Panc1 (cell line): ENCODE data around the gene PPM1D. TPM values are rescaled to one million over a fixed set of nuclear protein-coding genes. Genes with fewer than 3 reads are reported as not detected.

Experiments
- ATAC-seq: fragments of 200-7000 bp; cut with Tn5 transposase; 2 replicates; pipeline ENCODE4 v1.9.1; 2020; ENCODE audit warnings: mild to moderate bottlenecking, moderate library complexity
- BruUV-seq: library from RNA; stranded (reverse); fragments of 400-500 nt; replicated peaks from 2 replicates; lab custom pipeline; 2021; lab: Mats Ljungman, UMichigan
- CTCF ChIA-PET: fragments of 300-600 bp; sonication (Branson Sonifier 250); formaldehyde crosslinking; loops from one replicate; lab custom pipeline; 2022; ENCODE audit warnings: antibody characterized with exemption; lab: Charles Lee
- POLR2A ChIA-PET: fragments of 300-600 bp; sonication (Branson Sonifier 250); formaldehyde crosslinking; loops from one replicate; lab custom pipeline; 2022; ENCODE audit warnings: antibody characterized with exemption; lab: Charles Lee
- DNase-seq: peaks from one replicate; pipeline ENCODE4 v3.0.0-alpha.2; 2010; ENCODE audit warnings: low read depth, low spot score
- H3K27ac ChIP-seq: 2 replicates; pipeline ENCODE4 v1.5.1; 2011; ENCODE audit warnings: mild to moderate bottlenecking, low read length, inconsistent platforms
- H3K27me3 ChIP-seq: fragments of 200-500 bp; sonication (Bioruptor generic); 2 replicates; pipeline ENCODE4 v1.6.0; 2014; ENCODE audit warnings: low read length, inconsistent platforms; ENCODE audit not compliant: control insufficient read depth, insufficient read depth
- H3K36me3 ChIP-seq: fragments of 200-500 bp; sonication (Bioruptor generic); 2 replicates; pipeline ENCODE4 v1.5.1; 2014; ENCODE audit warnings: inconsistent platforms, mild to moderate bottlenecking, low read length, moderate library complexity; ENCODE audit not compliant: control insufficient read depth, insufficient read depth
- H3K4me1 ChIP-seq: 2 replicates; pipeline ENCODE4 v1.5.1; 2011; ENCODE audit warnings: inconsistent platforms, mild to moderate bottlenecking, low read length, moderate library complexity; ENCODE audit not compliant: control insufficient read depth, insufficient read depth
- H3K4me3 ChIP-seq, 2 experiments: 2 replicates each; pipeline ENCODE4 v1.5.1; 2011 to 2012; ENCODE audit warnings: low read depth in 2 of 2, low read length in 2 of 2, mild to moderate bottlenecking in 2 of 2, inconsistent platforms in 1 of 2, moderate library complexity in 1 of 2
- H3K9me3 ChIP-seq: fragments of 200-500 bp; sonication (Bioruptor generic); 2 replicates; pipeline ENCODE4 v1.5.1; 2014; ENCODE audit warnings: low read depth, mild to moderate bottlenecking, inconsistent platforms, low read length, moderate library complexity; ENCODE audit not compliant: control insufficient read depth, insufficient read depth
- CTCF ChIP-seq: fragments of 450-650 bp; IDR thresholded peaks from 2 replicates; pipeline ENCODE4 v1.5.1; 2017; ENCODE audit warnings: mild to moderate bottlenecking
- POLR2AphosphoS5 ChIP-seq: IDR thresholded peaks from 2 replicates; pipeline ENCODE4 v1.6.1; 2012; ENCODE audit warnings: mild to moderate bottlenecking, low read depth, low read length, moderate library complexity
- REST ChIP-seq, 2 experiments: IDR thresholded peaks; 2 replicates each; pipeline ENCODE4 v1.6.1; 2011 to 2012; ENCODE audit warnings: low read depth in 2 of 2, control low read depth in 1 of 2, low read length in 1 of 2, mild to moderate bottlenecking in 1 of 2, moderate library complexity in 1 of 2; ENCODE audit not compliant: insufficient read depth in 1 of 2
- SIN3A ChIP-seq: IDR thresholded peaks from 2 replicates; pipeline ENCODE4 v1.6.1; 2012; ENCODE audit warnings: low read depth, mild to moderate bottlenecking, low read length, moderate library complexity, borderline replicate concordance; ENCODE audit not compliant: insufficient read depth
- TCF7L2 ChIP-seq: IDR thresholded peaks from 2 replicates; pipeline ENCODE4 v1.6.1; 2011; ENCODE audit warnings: mild to moderate bottlenecking, low read depth, low read length, inconsistent platforms
- in situ Hi-C: cut with HindIII; loops from 2 replicates; pipeline ENCODE4 v1.10.0; 2016; ENCODE audit warnings: low sequenced_read_pairs, low pct_unique_long_range_greater_than_20kb
- intact Hi-C: fragments of 100-400 bp; cut with micrococcal nuclease; formaldehyde crosslinking; loops from one replicate; pipeline ENCODE4 v1.10.0; 2022; ENCODE audit not compliant: unreplicated experiment
- total RNA-seq: library from RNA; stranded (reverse); gene quantifications from one replicate; pipeline ENCODE4 v1.2.1, GENCODE V29; 2021; ENCODE audit not compliant: unreplicated experiment

Gene PPM1D
- total RNA-seq, 1 experiment from 2014 or later = 7.4 TPM

- CTCF ChIA-PET = interaction anchor here (0.6 kb wide), 2 partner anchors 16 to 75 kb away, joined by 3 to 4 read pairs; no protein-coding TSS in a partner anchor
- in situ Hi-C loops = no loop called here
- Histone ChIP-seq H3K27me3 (no peaks in the 10 kb centered on the region), H3K4me1 (no peaks in the 10 kb centered on the region), H3K36me3 (no peaks in the 10 kb centered on the region), H3K9me3 (no peaks in the 10 kb centered on the region), H3K27ac (no peak overlapping the region), H3K4me3 (no peak overlapping the region)
- TF ChIP-seq CTCF (no peak), SIN3A (no peak), POLR2AphosphoS5 (no peak), TCF7L2 (no peak), REST (IDR thresholded peaks at IDR 0.05; ENCODE audit: insufficient read depth in 1 of 2, low read depth in 2 of 2, low read length in 1 of 2) (no peak)
- DNase-seq (no peak), ATAC-seq (no peak)
- intact Hi-C loops = no loop called here
- BruUV-seq = no TSS peak
- POLR2A ChIA-PET = no interaction called here
Observed at GRCh38 chr17:60653569-60653968, 53.6 kb downstream of the PPM1D start.

- DNase-seq (no peak), ATAC-seq (no peak)
- no peaks in the 10 kb centered on the region for H3K36me3 ChIP-seq
- H3K4me3 ChIP-seq = no peak overlapping the region
- no peak overlapping the region for H3K27ac ChIP-seq
- intact Hi-C loops = no loop called here
- CTCF ChIA-PET = no interaction called here
- no peaks in the 10 kb centered on the region for H3K4me1 ChIP-seq
- no peaks in the 10 kb centered on the region for H3K27me3 ChIP-seq
- no peaks in the 10 kb centered on the region for H3K9me3 ChIP-seq
- TF ChIP-seq REST (IDR thresholded peaks at IDR 0.05; ENCODE audit: insufficient read depth in 1 of 2, low read depth in 2 of 2, low read length in 1 of 2) = no peak
- TF ChIP-seq POLR2AphosphoS5 = no peak
- no peak for TF ChIP-seq TCF7L2
- TF ChIP-seq CTCF = no peak
- no peak for TF ChIP-seq SIN3A
- BruUV-seq = no TSS peak
- POLR2A ChIA-PET = interaction anchor here (0.7 kb wide), 1 partner anchor 141 kb away, joined by 3 read pairs; no protein-coding TSS in a partner anchor
- in situ Hi-C loops = no loop called here
Observed at GRCh38 chr17:60656499-60656898, 56.5 kb downstream of the PPM1D start.
